DMS79 (cell line): ENCODE measurements around the gene PCSK6.

Source experiments
- DNase-seq: peaks from one replicate; lab custom pipeline; 2025; lab: John Stamatoyannopoulos, UW

Gene PCSK6

DNA sequence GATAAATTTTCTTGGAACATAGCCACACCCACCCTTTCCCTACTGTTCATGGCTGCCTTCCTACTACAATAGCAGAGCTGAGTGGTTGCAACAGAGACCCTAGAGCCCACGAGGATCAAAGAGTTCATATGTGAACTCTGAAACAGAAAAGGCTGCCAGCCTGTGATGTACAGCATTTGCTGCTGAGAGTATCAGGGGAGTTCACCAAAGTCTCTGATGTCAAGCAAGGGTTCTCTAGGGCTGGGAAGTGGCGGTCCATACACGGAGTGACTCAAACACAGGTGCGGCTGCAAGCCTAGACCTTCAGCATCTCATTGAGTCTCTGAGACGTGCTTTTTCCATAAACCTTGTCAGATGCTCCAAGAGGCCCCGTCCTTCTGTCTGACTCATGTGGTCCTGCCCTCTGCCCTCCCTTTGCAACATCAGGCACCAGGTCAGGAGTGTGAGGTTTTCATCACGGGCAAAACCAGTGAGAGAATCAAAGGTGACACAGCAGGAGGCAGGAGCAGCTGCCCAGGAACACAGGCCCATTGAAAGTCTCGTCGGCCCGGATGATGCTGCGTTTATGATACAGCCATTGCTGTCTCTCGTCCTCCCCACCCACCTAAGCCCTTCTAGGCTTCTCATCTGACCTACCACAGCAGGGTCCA, 42.9 kb downstream of the PCSK6 start:
- DNase-seq, result no peak

DNA sequence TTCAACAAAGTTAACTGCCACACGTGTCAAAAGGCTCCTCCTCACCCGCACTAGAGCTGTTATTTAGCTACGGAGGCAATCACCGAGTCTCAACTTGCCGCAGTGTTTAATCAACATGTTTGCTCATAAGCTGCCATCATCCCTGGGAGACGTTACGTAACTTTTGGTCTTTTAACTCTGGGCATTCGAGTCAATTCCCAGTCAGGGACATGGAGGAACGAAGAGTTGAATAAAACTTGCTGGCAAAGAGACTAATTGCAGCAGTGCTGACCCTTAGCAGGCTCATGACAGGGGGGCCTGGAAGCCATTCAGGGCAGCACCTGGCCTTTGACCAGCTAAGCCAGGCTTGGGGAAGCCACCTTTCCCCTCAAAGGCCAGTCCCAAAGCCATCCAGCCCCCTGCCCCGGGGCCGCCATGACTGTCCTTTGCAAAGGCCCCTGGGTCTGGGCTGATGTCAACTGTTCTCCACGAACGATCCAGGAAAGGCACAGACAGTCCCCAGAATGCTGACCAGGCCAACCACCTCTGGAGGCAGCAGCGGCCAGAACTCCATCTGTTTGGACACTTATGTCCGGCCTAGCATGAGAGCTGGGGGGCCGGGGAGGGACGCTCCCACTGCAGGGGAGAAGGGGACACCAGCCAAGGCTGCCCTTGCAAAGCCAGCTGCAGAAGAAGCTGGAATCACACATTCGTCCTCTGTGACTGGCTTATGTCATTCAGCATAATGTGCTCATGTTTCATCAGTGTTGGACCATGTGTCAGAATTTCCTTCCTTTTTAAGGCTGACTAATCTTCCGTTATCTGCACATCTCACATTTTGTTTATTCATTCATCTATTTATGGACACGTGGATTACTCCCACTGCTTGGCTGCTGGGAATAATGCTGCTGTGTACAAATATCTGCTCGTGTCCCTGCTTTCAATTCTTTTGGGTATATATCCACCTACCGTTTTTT, 43.7 kb downstream of the PCSK6 start:
- no peak for DNase-seq

DNA sequence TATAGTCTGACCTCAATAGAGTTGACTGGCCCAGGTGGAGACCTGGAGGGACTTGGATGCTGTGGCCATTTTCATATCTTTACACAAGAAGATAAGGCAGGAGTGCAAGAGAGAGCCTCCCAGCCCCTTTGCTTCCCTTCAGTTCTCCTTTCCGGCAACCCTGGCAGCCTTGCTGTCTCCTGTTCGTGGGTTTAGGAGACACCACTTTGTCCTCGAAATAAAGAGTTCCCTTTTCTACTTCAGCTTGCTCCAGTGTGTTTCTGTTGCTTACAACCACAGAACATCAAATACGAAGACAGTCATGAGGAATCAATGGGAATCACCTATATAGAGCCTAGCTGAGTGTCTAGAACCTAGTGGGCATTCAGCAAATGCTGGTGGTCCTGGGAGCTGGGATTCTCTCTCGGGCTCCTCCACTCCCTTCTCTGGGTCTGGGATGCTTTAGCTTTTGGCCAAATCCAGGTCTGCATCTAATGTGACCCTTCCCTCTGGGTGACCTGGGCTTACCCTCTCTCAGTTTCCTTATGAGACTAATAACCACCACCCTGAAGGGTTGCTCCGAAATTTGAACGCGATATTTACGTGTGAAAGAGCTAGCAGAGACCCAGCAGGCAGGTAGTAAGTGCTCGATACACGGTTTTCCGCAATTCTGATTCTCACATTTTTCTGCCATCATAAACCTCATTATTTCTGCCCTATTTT, 44.5 kb downstream of the PCSK6 start:
- no peak for DNase-seq

DNA sequence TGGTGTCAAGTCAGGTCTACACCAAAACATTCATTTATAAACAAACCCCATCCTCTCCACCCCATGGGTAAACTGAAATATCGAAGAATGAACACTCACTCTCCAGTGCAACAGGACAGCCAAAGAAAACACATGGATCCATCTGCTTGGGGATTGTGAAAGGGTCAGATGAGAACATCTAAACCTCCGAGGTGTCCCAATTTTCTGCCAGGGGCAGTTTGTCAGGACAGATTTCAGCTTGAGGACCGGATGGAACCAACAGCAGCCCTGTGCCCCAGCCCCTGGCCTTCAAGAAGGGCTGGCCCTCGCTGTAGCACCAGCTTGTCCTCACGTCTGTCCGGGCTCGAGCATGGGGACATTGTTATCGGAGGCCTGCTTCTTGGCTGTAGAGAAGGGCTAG, 45.5 kb downstream of the PCSK6 start:
- no peak for DNase-seq

DNA sequence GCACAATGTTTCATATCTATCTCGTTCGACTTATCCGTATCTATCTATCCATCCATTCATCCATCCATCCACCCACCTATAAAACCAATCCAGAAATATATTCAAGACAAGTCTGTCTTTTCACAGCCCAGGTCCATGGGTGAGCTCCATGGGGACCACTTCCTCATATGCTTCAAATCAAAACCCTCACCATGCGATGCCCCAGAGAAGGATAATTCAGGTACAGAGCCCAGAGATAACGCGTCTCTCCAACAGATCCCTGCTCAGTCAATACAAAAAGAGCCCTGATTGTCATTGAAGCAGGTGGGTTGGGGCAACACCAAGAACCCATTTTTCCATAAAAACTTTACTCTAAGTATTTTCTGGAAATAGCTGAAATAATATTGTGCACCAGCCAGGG, 47.2 kb downstream of the PCSK6 start:
- DNase-seq, result no peak

DNA sequence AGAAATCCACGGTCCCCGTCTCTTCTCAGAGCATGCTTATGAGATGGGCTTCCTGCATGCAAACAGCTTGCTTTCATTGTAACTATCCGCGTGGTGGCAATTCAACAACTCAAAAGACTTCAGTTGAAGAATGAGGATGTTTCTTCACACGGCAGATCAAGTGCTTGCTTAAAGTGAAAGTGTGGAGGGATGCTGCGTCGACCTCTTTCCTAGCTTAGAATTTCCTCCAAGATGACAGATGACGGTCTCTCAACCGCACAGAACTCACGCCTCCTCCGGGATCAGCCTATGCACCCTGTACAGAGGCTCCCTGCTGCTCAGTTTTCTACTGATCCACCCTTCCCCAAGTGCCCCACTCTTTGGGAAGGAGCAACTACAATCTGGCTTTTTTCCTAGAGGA, 47.8 kb downstream of the PCSK6 start:
- no peak for DNase-seq

DNA sequence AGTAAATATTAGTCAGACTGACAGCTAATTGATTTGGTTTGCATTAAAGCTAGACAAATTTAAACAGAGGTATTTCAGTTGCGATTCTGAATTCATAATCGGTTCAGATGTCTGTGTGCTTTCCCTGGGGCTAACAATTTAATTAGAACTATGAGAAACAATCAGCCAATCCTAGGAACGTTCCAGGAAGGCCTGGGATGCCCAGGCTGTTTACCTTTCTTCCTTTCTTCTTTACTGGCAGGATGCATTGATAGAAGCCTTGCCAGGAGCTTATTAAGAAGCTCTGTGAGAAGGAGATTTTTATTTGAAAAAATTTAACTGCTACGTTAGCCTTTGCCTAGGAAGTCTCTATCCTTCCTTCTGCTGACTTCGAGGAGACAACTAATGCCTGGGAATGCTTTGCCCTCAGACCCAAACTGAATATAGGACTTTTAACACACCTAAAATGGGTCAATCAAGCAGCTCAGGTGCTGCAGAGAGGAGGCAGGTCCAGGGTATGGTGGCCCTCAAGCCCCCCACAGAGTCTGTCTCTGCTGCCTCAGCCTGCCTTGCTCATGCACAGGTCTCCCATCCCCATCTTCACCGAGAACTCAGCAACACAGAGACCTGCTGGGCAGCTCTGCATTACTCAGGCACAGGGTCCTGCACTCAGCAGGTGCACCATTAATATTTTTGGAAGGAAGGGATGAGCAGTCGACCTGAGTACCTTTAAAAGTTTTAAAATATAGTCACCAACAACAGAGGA, 48.5 kb downstream of the PCSK6 start:
- DNase-seq, result no peak

DNA sequence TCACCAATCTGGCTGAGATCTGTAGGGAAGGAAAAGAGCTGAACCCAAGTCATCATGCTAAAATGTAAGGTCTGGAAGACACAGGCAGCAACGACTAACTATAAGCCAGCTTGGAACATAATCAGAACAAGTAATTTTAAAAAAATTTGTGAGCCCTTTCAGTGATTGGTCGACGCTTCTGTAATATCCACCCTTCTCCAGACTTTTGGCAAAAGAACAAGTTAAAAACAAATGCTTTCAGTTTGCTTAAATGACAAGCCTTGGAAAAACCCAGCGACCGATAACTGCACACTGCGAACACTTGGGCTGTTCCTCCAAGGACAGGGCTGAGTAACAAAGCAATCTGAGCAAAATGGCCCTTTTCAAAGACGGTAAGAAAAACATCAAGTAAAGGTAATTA, 49.6 kb downstream of the PCSK6 start:
- no peak for DNase-seq

DNA sequence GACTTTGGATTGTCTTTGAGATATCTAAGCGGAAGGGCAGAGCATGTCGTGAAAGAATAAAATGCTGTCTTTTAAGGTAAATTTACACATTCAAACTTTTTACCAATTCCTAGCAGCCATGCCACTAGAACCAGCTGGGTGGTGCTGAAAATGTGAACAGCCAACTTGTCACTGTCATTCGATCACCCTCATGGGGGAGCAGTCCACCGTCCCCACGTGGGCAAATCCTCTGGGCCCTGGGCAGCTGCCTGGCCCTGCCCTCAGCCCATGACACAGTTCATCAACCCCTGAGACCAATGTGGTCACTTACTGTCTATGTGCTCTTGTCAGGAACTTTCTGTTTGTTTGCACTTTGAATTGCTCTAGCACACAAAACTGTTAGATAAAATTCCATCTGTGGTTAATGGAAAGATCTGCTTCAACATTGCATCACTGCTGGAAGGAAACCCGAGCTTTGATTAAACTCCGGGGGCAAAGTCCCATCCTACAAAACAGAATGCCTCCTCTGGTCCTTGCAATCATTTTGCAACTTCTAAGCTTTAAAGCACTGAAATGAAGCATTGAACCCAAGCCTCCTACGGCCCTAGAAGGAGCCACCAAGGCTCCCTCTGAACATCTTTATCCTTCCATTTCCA, 50.1 kb downstream of the PCSK6 start:
- no peak for DNase-seq

DNA sequence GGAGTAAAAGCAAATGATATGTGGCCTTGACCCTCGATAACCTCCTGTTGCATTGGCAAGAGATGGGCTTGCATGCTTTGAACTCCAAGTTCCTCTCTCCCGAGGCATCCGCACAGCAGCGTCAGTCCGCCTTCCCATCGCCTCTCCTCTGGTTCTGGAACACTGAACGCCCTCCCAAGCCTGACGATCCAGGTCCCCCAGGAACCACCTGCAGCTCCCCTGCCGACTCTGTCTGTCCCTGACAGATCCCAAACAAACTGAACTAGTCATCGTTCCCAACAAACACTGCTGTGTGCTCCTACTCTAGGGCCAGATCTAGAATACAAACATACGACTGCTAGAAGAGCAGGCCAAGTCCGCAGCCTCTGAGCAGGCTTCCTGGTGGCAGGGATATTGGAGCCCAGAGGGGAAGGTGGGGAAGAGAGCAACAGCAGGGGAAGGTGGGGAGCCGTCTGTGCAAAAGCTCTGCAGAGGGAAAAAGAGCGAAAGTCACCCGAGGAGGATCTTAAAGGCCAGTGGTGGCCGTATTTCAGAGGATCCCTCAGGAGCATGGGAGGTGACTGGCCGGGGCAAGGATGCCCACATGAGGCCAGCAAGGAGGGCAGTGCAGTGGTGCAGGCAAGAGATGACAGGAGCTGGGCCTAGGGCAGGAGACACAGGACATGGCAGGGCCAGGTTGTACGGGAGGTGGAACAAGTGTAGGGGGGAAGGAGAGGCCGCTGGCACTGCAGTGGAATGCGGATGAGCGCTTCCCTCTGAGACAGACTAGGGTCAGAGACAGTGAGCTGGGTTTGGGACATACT, 50.8 kb downstream of the PCSK6 start:
- DNase-seq, result no peak

DNA sequence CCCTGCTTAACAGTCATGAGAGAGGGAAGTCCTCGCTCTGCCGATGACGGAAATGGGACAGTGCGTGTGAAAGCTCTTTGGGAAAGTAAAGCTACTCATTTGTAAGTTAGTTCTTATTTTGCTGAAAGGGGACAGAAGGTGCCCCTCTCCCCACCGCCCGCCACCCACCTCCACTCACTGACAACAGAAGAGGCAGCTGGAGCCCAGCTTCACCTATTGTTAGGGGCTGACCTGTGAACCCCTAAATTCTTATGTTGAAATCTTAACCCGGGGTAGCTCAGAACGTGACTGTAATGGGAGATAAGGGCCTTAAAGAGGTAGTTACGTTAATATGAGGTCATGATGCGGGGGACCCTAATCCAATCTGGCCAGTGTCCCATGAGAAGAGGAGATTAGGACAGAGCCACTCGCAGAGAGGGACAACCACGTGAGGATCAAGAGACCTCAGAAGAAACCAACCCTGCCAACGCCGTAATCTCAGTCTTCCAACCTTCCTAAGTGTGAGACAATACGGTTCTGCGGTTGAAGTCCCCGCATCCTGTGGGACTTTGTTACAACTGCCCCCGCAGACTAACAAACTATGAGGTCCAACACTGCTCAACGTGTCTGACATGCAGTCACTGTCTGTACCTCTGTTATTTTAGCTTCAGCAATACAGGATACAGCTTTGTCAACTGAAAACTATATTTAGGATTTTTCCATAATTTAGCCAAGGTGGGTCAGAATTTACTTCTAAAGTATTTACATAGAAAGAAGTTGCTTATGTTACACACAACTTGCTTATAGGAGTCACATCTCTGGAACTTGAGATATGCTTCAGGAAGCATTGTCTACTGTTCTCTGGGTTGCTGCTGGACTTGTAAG, 51.7 kb downstream of the PCSK6 start:
- no peak for DNase-seq

DNA sequence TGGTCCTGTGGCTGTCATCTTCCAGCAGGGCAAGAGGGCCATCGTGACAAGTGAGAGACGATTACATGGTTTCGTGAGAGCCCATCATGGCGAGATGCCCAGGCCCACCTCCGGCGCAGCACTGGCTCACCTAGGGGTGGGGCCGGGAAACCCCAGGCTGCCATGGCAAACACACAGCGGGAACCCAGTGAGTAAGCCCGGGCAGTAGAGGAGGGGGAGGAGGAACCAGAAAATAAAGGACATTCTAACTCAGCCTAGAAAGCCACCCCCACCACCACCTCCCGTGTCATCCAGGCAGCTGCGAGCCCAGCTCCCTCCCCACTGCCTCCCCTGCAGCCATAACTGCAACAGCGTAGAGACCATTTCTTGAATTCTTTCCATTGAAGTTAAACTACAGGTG, 52.3 kb downstream of the PCSK6 start:
- DNase-seq, result no peak

DNA sequence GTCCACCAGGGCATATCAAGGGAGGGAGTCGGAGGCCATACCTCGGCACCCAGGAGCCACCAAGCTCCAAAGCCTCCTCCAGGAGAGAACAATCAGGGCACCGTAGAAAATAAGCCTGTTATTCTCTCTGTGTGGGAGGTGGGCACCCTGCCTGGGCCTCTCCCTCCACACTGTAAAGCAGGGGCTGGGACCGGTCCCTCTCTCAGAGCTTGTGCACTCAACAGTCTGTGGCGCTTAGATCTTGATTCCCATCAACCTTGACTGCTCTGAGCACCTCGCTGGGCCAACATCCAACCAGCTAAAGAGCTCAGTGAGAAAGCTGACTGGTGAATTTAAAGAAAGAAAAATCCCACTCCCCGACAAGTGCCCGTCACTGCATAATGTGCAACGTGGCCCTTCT, 53.0 kb downstream of the PCSK6 start:
- DNase-seq, result no peak

DNA sequence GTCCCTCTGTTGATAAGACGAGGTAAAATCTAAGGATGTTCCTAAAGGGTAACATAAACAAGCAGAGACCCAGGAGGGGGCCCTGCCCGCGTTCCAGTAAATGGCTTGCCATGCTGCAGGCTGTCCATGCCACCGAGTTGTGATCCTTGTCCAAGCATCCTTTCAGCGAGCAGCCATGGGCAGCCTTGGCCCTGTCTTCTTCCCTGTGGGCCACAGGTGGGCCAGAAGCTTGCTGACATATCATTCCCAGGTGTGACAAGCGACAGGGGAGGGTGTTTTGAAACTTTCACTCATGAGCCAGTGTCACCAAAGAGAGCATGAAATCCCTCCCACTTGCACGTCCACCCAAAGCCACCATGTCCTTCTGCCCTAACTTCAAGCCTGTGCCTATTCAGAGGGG, 53.7 kb downstream of the PCSK6 start:
- DNase-seq, result no peak

DNA sequence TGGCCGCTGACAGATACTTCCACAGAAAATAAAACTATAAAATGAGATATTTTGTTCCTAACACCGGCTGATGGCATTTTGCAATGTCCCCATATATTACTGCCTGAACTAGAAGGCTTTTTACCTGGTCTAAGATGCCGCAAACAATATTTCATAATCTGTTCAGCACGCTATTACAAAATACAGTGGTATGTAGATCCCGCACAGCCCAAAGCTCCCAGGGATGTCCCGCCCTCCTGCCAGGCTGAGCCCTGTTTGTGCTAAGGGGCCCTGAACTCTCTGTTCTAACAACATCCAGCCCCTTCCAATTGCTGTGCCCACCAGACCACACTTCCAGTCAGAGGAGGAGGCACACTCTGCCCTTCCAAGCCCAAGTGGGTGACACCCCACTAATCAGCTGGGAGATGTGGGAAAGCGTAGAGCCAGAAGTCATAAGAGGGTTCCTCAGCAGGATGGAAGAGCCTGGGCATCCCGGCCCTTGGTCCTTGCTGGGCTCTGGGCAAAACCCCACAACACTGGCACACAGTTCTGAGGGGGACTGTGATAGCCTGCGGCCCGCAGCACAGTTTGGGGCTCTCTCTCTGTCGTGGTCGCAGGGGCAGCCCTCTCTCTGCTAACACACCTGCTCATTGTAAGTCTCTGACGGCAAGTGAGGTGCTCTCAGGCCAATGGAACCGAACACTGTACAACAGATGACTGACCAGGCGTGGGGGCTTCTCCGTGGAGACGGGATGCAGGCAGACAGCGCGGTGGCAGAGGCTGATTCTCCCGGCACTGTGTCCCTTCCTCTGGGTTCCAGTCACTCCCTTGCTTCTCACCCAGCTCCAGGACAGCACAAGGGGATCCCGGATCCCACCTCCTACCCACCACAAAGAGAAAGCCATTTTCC, 55.2 kb downstream of the PCSK6 start:
- DNase-seq, result no peak

DNA sequence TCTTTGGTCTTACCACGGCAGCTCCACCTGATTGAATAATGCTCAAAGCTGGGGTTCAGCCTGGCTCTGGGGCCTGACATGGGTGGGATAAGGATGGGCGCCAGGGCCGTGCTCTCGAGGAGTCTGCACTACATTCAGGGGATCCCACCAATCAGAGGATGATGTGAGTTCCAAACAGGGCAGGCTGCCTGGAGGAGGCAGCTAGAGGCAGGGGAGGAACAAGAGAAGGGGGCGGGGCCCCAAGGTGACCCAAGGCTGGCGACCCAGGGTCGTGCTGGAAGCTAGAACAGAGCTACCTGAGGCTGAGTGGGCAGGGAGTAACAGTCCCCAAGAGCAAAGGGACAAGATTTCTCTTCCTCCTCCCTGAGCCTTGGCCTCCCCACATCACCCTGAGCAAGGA, 56.1 kb downstream of the PCSK6 start:
- no peak for DNase-seq

DNA sequence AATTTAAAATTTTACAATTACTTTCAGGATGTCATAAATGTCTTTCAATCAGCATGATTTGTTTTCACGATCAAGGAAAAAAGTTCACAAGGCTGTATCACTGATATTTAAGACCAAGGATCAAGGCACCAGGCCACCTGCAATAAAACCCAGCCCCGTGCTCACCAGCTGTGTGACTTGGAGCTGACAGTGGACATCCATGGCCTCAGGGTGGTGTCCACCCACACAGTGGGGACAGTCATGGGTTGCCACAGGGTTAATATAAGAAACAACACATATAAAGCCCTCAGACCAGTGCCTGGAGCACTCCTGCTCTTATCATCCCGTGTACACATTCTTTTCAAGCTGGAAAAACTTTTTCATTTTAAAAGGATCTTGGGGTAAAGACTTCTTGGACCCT, 56.5 kb downstream of the PCSK6 start:
- DNase-seq, result no peak

DNA sequence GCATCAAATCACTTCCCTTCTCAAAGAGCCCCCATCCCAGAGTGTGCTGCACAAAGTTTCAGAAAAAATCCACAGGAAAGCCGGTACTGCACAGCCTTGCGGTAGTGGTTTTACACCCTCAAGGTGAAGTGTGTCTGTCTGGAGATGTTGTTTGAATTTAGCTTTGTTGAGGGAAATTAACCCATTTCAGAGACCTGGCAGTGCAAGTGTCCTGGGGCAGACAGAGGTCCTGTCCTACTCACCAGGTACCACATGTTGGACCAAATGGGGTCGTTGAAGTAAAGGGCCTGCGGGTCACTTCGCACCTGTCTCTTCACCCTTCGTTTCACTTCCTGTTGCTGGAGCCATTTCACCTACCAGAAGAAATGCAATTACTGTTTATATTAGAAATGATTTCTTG, 57.8 kb downstream of the PCSK6 start:
- DNase-seq, result no peak

DNA sequence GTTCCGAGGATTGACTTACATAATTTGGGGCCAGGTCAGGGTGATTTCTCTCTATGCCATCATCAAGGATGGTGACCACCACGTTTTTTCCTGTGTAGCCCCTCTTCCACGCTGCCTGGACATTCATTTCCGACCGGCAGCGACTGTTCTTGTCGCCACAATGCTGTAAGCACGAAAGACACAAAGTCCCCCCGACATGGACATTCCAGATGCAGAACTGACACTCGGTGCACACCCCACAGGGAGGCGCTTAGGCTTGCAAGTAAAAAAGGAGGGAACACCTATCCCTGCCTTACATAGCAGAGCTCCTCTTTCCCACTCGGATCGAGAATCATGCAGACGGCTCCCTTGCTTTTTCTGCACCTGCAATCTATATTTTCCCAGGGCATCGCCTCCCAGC, 58.2 kb downstream of the PCSK6 start:
- no peak for DNase-seq
